WERI-Rb-1 (cell line): Measurements from ENCODE around the gene GRIN1.
"Not testable (repeated sequence)": the region's sequence is repeated elsewhere in the genome, so short reads cannot be mapped to it uniquely, and the experiment has no call there.

Experiments
- DNase-seq: peaks from one replicate; pipeline ENCODE4 v3.0.0-alpha.2; 2020
- H3K27ac ChIP-seq: fragments of 250-450 bp; sonication (Bioruptor Pico); 2 replicates; pipeline ENCODE4 v1.5.1; 2020; ENCODE audit warnings: mild to moderate bottlenecking, moderate library complexity
- H3K27me3 ChIP-seq: fragments of 250-450 bp; sonication (Bioruptor Pico); 2 replicates; pipeline ENCODE4 v1.5.1; 2021; ENCODE audit warnings: mild to moderate bottlenecking, low read depth, moderate library complexity; ENCODE audit not compliant: insufficient read depth, severe bottlenecking
- H3K36me3 ChIP-seq: fragments of 250-450 bp; sonication (Bioruptor Pico); 2 replicates; pipeline ENCODE4 v1.5.1; 2020; ENCODE audit warnings: mild to moderate bottlenecking, moderate library complexity
- H3K4me3 ChIP-seq: 2 replicates; pipeline ENCODE4 v1.5.1; 2011; ENCODE audit warnings: low read depth, mild to moderate bottlenecking, control low read depth, low read length
- H3K9me3 ChIP-seq: fragments of 250-450 bp; sonication (Bioruptor Pico); 2 replicates; pipeline ENCODE4 v1.5.1; 2021; ENCODE audit warnings: mild to moderate bottlenecking, moderate library complexity; ENCODE audit not compliant: severe bottlenecking
- TF ChIP-seq, protein P1 (sequence below): IDR thresholded peaks from 2 replicates; pipeline ENCODE4 v1.5.1; 2011; ENCODE audit warnings: low read depth, mild to moderate bottlenecking, control low read depth, inconsistent platforms, low read length

The GRIN1 gene

DNA sequence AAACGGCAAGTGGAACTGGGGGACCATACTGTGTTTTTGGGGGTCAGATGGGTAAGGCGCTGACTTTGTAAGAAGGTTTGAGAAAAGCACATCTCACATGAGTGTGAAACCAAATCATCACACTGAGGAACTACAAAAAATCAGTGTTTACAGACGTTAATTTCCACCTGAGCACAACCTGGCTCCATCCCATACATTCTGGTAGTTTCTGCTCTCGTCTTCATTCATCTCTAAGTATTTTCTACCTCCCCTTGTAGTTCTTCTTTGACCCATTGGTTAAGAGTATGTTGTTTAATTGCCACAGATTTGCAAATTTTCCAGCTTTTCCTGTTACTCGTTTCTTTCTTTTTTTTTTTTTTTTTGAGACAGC lies 15.5 kb upstream of the GRIN1 start:
- no peaks in the 10 kb centered on the region for H3K9me3 ChIP-seq
- TF ChIP-seq, protein P1, sequence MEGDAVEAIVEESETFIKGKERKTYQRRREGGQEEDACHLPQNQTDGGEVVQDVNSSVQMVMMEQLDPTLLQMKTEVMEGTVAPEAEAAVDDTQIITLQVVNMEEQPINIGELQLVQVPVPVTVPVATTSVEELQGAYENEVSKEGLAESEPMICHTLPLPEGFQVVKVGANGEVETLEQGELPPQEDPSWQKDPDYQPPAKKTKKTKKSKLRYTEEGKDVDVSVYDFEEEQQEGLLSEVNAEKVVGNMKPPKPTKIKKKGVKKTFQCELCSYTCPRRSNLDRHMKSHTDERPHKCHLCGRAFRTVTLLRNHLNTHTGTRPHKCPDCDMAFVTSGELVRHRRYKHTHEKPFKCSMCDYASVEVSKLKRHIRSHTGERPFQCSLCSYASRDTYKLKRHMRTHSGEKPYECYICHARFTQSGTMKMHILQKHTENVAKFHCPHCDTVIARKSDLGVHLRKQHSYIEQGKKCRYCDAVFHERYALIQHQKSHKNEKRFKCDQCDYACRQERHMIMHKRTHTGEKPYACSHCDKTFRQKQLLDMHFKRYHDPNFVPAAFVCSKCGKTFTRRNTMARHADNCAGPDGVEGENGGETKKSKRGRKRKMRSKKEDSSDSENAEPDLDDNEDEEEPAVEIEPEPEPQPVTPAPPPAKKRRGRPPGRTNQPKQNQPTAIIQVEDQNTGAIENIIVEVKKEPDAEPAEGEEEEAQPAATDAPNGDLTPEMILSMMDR, result no peak
- H3K27ac ChIP-seq, result no peak overlapping the region
- no peak for DNase-seq
- H3K36me3 ChIP-seq, result no peaks in the 10 kb centered on the region; the same call in 1 of the 2 replicates
- no peak overlapping the region for H3K4me3 ChIP-seq
- H3K27me3 ChIP-seq, result no peaks in the 10 kb centered on the region

GRCh38 chr9:137123952-137124462 lies 14.9 kb upstream of the GRIN1 start:
- DNase-seq, H3K27me3 ChIP-seq, H3K9me3 ChIP-seq, H3K4me3 ChIP-seq, H3K36me3 ChIP-seq, H3K27ac ChIP-seq: not testable (repeated sequence)

DNA sequence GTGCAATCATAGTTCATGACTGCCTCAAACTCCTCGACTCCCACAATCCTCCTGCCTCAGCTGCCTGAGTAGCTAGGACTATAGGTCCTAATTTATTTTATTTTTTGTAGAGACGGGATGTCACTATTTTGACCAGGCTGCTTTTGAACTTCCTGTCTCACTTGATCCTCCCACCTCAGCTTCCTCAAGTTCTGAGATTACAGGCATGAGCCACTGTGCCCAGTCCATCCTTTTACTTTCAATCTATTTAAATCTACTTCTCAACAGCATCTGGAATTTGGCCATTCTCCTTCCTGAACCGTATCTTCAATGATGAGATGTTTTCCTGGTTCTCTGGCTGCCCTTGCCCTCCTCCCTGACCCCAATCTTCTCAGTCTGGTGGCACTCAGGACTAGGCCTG lies 12.2 kb upstream of the GRIN1 start:
- no peak for DNase-seq
- H3K9me3 ChIP-seq, result no peaks in the 10 kb centered on the region
- no peak overlapping the region for H3K4me3 ChIP-seq
- H3K27ac ChIP-seq, result no peak overlapping the region
- H3K27me3 ChIP-seq, result no peaks in the 10 kb centered on the region
- no peaks in the 10 kb centered on the region; the same call in 1 of the 2 replicates for H3K36me3 ChIP-seq
- TF ChIP-seq, protein P1, result no peak

DNA sequence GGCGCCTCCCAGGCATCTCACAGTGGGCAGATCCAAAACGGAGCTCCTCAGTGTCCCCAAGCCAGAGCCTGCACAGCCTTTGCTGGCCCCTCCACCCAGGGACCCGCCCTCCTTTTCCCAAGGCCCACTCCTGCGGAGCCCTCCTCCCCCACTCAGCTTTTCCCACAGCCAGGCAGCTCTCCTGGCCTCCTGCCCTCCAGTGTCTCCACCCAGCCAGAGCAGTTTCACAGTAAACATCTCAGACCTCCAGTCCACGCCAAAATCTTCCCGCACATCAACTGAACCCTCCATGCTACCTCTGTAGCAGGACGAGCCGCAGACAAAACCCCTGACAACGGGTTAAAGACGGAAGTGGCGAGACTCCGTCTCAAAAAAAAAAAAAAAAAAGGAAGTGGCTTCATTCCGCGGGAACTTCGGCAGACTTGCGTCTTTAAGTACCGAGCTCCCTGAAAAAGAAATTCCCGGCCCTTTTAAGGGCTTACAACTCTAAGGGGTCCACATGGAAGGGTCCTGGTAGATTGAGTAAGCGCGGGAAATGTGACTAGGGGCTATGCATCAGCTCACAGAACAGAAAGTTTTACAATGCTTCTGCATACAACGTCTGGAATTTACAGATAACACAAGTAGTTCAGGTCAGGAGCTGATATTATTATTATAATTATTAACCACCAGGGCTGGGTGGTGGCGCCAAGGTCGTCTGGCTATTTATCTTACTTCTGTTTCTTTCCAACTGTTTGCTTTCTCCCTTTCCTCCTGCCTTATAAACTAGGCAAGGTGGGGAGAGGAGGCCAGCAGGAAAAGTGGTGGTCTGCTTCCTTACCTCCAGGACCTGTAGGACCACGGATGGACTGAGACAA lies 11.4 kb upstream of the GRIN1 start:
- H3K4me3 ChIP-seq, result no peak overlapping the region
- TF ChIP-seq, protein P1, result no peak
- no peak overlapping the region for H3K27ac ChIP-seq
- no peaks in the 10 kb centered on the region for H3K9me3 ChIP-seq
- H3K27me3 ChIP-seq, result no peaks in the 10 kb centered on the region
- H3K36me3 ChIP-seq, result no peaks in the 10 kb centered on the region; the same call in 1 of the 2 replicates
- DNase-seq, result no peak

GRCh38 chr9:137128158-137128861 lies 10.6 kb upstream of the GRIN1 start:
- TF ChIP-seq, protein P1, result no peak
- Histone ChIP-seq H3K27ac (peak overlapping the region; percentile 88), H3K9me3 (no peaks in the 10 kb centered on the region), H3K27me3 (no peaks in the 10 kb centered on the region), H3K4me3 (peak overlapping the region; percentile 90), H3K36me3 (no peaks in the 10 kb centered on the region; the same call in 1 of the 2 replicates)
- no peak for DNase-seq

- Histone ChIP-seq H3K27ac (peak overlapping the region; percentile 88), H3K36me3 (no peaks in the 10 kb centered on the region; the same call in 1 of the 2 replicates), H3K9me3 (no peaks in the 10 kb centered on the region), H3K4me3 (peak overlapping the region; percentile 90), H3K27me3 (no peaks in the 10 kb centered on the region)
- TF ChIP-seq, protein P1, result no peak
- peak; percentile 64 for DNase-seq
Measured at GRCh38 chr9:137128862-137129455, 10.0 kb upstream of the GRIN1 start.
